ENCODE data around the gene TYW1B.
A peak's percentile ranks its signal among the peaks of the same experiment; 100 is the strongest.
"Not testable (repeated sequence)": the region's sequence is repeated elsewhere in the genome, so short reads cannot be mapped to it uniquely, and the experiment has no call there.

TYW1B gene

GRCh38 chr7:72827839-72828591 is at the start of gene TYW1B:
Gene TYW1B (minus strand): TSS chr7:72828200. CDS start chr7:72828075, 125 bp downstream.
- FAIRE-seq: not testable (repeated sequence)
- DNase-seq (ENCODE audit: insufficient read length, low spot score): peak; percentile 71

- DNase-seq (ENCODE audit: insufficient read length, low spot score); FAIRE-seq: not testable (repeated sequence)
Measured at GRCh38 chr7:72867591-72867990, 39.6 kb upstream of the TYW1B start.

GRCh38 chr7:72858846-72859400 is 30.9 kb upstream of the TYW1B start:
- FAIRE-seq: not testable (repeated sequence)

GRCh38 chr7:72857925-72858324 is 29.9 kb upstream of the TYW1B start:
- not testable (repeated sequence) for FAIRE-seq; DNase-seq (ENCODE audit: insufficient read length, low spot score)

More at GRCh38 chr7:72858846-72859400, 30.9 kb upstream of the TYW1B start:
- not testable (repeated sequence) for DNase-seq (ENCODE audit: insufficient read length, low spot score)

- not testable (repeated sequence) for FAIRE-seq
Measured at GRCh38 chr7:72855261-72855660, 27.3 kb upstream of the TYW1B start.

GRCh38 chr7:72852937-72853336 is 24.9 kb upstream of the TYW1B start:
- FAIRE-seq: not testable (repeated sequence)

More at GRCh38 chr7:72855261-72855660, 27.3 kb upstream of the TYW1B start:
- DNase-seq (ENCODE audit: insufficient read length, low spot score): not testable (repeated sequence)

GRCh38 chr7:72850746-72851145 is 22.7 kb upstream of the TYW1B start:
- not testable (repeated sequence) for FAIRE-seq; DNase-seq (ENCODE audit: insufficient read length, low spot score)

More at GRCh38 chr7:72852937-72853336, 24.9 kb upstream of the TYW1B start:
- not testable (repeated sequence) for DNase-seq (ENCODE audit: insufficient read length, low spot score)

- not testable (repeated sequence) for FAIRE-seq; DNase-seq (ENCODE audit: insufficient read length, low spot score)
Measured at GRCh38 chr7:72844146-72844545, 16.1 kb upstream of the TYW1B start.

- DNase-seq (ENCODE audit: insufficient read length, low spot score); FAIRE-seq: not testable (repeated sequence)
Measured at GRCh38 chr7:72843166-72843565, 15.2 kb upstream of the TYW1B start.

- not testable (repeated sequence) for FAIRE-seq
Measured at GRCh38 chr7:72840966-72841511, 13.0 kb upstream of the TYW1B start.

GRCh38 chr7:72838315-72838714 is 10.3 kb upstream of the TYW1B start:
- not testable (repeated sequence) for FAIRE-seq; DNase-seq (ENCODE audit: insufficient read length, low spot score)

More at GRCh38 chr7:72840966-72841511, 13.0 kb upstream of the TYW1B start:
- DNase-seq (ENCODE audit: insufficient read length, low spot score): not testable (repeated sequence)

GRCh38 chr7:72837291-72837690 is 9.3 kb upstream of the TYW1B start:
- FAIRE-seq: not testable (repeated sequence)

GRCh38 chr7:72830567-72830966 is 2.6 kb upstream of the TYW1B start:
- not testable (repeated sequence) for FAIRE-seq; DNase-seq (ENCODE audit: insufficient read length, low spot score)

More at GRCh38 chr7:72837291-72837690, 9.3 kb upstream of the TYW1B start:
- not testable (repeated sequence) for DNase-seq (ENCODE audit: insufficient read length, low spot score)

GRCh38 chr7:72829687-72830354 is 1.8 kb upstream of the TYW1B start:
- not testable (repeated sequence) for FAIRE-seq; DNase-seq (ENCODE audit: insufficient read length, low spot score)

- FAIRE-seq: not testable (repeated sequence)
Measured at GRCh38 chr7:72829291-72829686, 1.3 kb upstream of the TYW1B start.

GRCh38 chr7:72823765-72824732 is 4.0 kb downstream of the TYW1B start:
- FAIRE-seq; DNase-seq (ENCODE audit: insufficient read length, low spot score): not testable (repeated sequence)

More at GRCh38 chr7:72829291-72829686, 1.3 kb upstream of the TYW1B start:
- DNase-seq (ENCODE audit: insufficient read length, low spot score): peak; percentile 60

GRCh38 chr7:72822497-72822896 is 5.5 kb downstream of the TYW1B start:
- DNase-seq (ENCODE audit: insufficient read length, low spot score); FAIRE-seq: not testable (repeated sequence)

- not testable (repeated sequence) for FAIRE-seq; DNase-seq (ENCODE audit: insufficient read length, low spot score)
Measured at GRCh38 chr7:72818663-72819361, 9.2 kb downstream of the TYW1B start.

GRCh38 chr7:72817661-72818060 is 10.3 kb downstream of the TYW1B start:
- not testable (repeated sequence) for DNase-seq (ENCODE audit: insufficient read length, low spot score); FAIRE-seq
